ENCODE data around the gene SFXN5. TPM values are rescaled to one million over a fixed set of nuclear protein-coding genes. Genes with fewer than 3 reads are reported as not detected.
"Not testable (repeated sequence)": the region's sequence is repeated elsewhere in the genome, so short reads cannot be mapped to it uniquely, and the experiment has no call there.

SFXN5 gene
- total RNA-seq, 1 donor from 2014 or later = 14.9 TPM

DNA sequence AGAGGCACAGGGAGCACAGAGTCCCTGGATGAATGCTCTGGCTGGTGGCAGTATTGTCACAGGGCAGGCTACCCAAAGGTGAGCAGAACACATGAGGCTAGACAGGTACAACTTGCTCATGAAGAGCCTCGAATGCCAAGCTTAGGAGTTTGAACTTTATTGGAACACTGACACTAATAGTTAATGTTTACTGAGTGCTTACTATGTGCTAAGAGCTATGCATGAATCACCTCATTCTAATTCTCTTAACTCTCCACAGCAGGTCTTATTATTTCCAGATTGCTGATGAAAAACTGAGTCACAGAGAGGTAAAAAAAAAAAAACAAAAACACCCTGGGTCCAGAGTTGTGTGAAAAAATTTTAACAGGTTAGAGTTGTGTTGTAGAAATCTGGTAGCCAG is 160.3 kb downstream of the SFXN5 start:
- no peak overlapping the region for H3K4me2 ChIP-seq (ENCODE audit: low read length)
- no peak overlapping the region for H3K4me3 ChIP-seq (ENCODE audit: insufficient read depth, low read depth, low read length)
- Mint-ChIP-seq H3K9me3 (ENCODE audit: unreplicated experiment) (peaks cover 9% of the 10 kb centered on the region), H3K4me1 (ENCODE audit: low read depth, unreplicated experiment) (no peaks in the 10 kb centered on the region), H3K36me3 (ENCODE audit: low read depth, unreplicated experiment) (no peaks in the 10 kb centered on the region), H3K4me3 (ENCODE audit: unreplicated experiment) (no peak overlapping the region), H3K27me3 (ENCODE audit: low read depth, unreplicated experiment) (peaks cover 80% of the 10 kb centered on the region), H3K27ac (ENCODE audit: unreplicated experiment) (no peak overlapping the region)
- H3K4me1 ChIP-seq (ENCODE audit: insufficient read depth, low read length) = no peaks in the 10 kb centered on the region
- no peaks in the 10 kb centered on the region for H3K9me3 ChIP-seq (ENCODE audit: insufficient read depth, low read depth, low read length)
- H2AFZ ChIP-seq (ENCODE audit: low read depth, low read length) = no peak overlapping the region
- peaks cover 77% of the 10 kb centered on the region for H3K27me3 ChIP-seq (ENCODE audit: insufficient read depth, low read length)
- peaks cover 17% of the 10 kb centered on the region for H4K20me1 ChIP-seq (ENCODE audit: insufficient read depth, low read length)
- no peak overlapping the region for H3K27ac ChIP-seq (ENCODE audit: low read depth, low read length)
- no peak for FAIRE-seq
- no peak overlapping the region for H3K9ac ChIP-seq (ENCODE audit: low read length)
- TF ChIP-seq, protein P1, sequence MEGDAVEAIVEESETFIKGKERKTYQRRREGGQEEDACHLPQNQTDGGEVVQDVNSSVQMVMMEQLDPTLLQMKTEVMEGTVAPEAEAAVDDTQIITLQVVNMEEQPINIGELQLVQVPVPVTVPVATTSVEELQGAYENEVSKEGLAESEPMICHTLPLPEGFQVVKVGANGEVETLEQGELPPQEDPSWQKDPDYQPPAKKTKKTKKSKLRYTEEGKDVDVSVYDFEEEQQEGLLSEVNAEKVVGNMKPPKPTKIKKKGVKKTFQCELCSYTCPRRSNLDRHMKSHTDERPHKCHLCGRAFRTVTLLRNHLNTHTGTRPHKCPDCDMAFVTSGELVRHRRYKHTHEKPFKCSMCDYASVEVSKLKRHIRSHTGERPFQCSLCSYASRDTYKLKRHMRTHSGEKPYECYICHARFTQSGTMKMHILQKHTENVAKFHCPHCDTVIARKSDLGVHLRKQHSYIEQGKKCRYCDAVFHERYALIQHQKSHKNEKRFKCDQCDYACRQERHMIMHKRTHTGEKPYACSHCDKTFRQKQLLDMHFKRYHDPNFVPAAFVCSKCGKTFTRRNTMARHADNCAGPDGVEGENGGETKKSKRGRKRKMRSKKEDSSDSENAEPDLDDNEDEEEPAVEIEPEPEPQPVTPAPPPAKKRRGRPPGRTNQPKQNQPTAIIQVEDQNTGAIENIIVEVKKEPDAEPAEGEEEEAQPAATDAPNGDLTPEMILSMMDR (IDR thresholded peaks at IDR 0.05; ENCODE audit: insufficient read depth, low read depth, low read length) = no peak
- TF ChIP-seq EZH2 (IDR thresholded peaks at IDR 0.05; ENCODE audit: insufficient read depth, low read length) = no peak
- no peaks in the 10 kb centered on the region for H3K36me3 ChIP-seq (ENCODE audit: insufficient read depth, low read length)
- no peaks in the 10 kb centered on the region for H3K79me2 ChIP-seq (ENCODE audit: insufficient read depth, low read length)
- DNase-seq (ENCODE audit: low read depth) = no peak

DNA sequence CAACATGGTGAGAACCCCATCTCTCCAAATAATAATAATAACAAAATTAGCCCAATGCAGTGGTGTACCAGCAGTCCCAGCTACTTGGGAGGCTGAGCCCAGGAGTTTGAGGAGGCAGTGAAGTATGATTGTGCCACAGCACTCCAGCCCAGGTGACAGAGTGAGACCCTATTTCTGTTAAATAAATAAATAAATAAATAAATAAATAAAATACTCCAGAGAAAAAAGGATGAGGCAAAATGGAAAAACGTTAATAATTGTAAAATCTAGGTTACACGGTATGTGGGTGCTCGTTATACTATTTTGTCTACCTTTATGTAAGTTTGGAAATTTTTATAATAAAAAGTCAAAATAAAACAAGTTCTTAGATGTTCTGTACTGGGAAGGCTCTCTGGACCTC is 162.8 kb downstream of the SFXN5 start:
- H3K9me3 Mint-ChIP-seq (ENCODE audit: unreplicated experiment) = no peaks in the 10 kb centered on the region
- Histone ChIP-seq H3K4me1 (ENCODE audit: insufficient read depth, low read length) (no peaks in the 10 kb centered on the region), H3K4me3 (ENCODE audit: insufficient read depth, low read depth, low read length) (no peak overlapping the region), H3K36me3 (ENCODE audit: insufficient read depth, low read length) (no peaks in the 10 kb centered on the region), H2AFZ (ENCODE audit: low read depth, low read length) (no peak overlapping the region), H3K9ac (ENCODE audit: low read length) (no peak overlapping the region), H3K9me3 (ENCODE audit: insufficient read depth, low read depth, low read length) (no peaks in the 10 kb centered on the region), H3K4me2 (ENCODE audit: low read length) (no peak overlapping the region), H3K27ac (ENCODE audit: low read depth, low read length) (no peak overlapping the region), H3K27me3 (ENCODE audit: insufficient read depth, low read length) (peaks cover 75% of the 10 kb centered on the region), H3K79me2 (ENCODE audit: insufficient read depth, low read length) (no peaks in the 10 kb centered on the region), H4K20me1 (ENCODE audit: insufficient read depth, low read length) (no peaks in the 10 kb centered on the region)
- FAIRE-seq = no peak
- DNase-seq (ENCODE audit: low read depth) = no peak
- H3K4me1 Mint-ChIP-seq (ENCODE audit: low read depth, unreplicated experiment) = no peaks in the 10 kb centered on the region
- no peak overlapping the region for H3K4me3 Mint-ChIP-seq (ENCODE audit: unreplicated experiment)
- no peak overlapping the region for H3K27ac Mint-ChIP-seq (ENCODE audit: unreplicated experiment)
- no peaks in the 10 kb centered on the region for H3K36me3 Mint-ChIP-seq (ENCODE audit: low read depth, unreplicated experiment)
- peaks cover 67% of the 10 kb centered on the region for H3K27me3 Mint-ChIP-seq (ENCODE audit: low read depth, unreplicated experiment)
- TF ChIP-seq, protein P1 (IDR thresholded peaks at IDR 0.05; ENCODE audit: insufficient read depth, low read depth, low read length) = no peak
- no peak for TF ChIP-seq EZH2 (IDR thresholded peaks at IDR 0.05; ENCODE audit: insufficient read depth, low read length)

DNA sequence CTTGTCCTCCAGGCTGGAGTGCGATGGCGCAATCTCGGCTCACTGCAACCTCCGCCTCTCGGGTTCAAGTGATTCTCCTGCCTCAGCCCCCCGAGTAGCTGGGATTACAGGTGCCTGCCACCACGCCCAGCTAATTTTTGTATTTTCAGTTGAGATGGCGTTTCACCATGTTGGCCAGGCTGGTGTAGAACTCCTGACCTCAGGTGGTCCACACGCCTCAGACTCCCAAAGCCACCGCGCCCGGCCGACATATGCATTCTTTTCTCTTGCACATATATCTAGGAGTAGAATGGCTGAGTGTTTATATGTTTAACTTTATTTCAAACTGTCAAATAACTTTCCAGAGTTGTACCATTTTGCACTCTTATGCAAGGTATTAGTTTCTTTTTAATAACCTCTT is 164.1 kb downstream of the SFXN5 start:
- H3K4me1 ChIP-seq (ENCODE audit: insufficient read depth, low read length); H3K27ac Mint-ChIP-seq (ENCODE audit: unreplicated experiment); H3K36me3 ChIP-seq (ENCODE audit: insufficient read depth, low read length); H3K9ac ChIP-seq (ENCODE audit: low read length); H2AFZ ChIP-seq (ENCODE audit: low read depth, low read length); H3K79me2 ChIP-seq (ENCODE audit: insufficient read depth, low read length); H3K4me1 Mint-ChIP-seq (ENCODE audit: low read depth, unreplicated experiment); H3K4me3 Mint-ChIP-seq (ENCODE audit: unreplicated experiment); FAIRE-seq; H3K9me3 ChIP-seq (ENCODE audit: insufficient read depth, low read depth, low read length); H3K4me2 ChIP-seq (ENCODE audit: low read length); H3K4me3 ChIP-seq (ENCODE audit: insufficient read depth, low read depth, low read length); H3K27ac ChIP-seq (ENCODE audit: low read depth, low read length); DNase-seq (ENCODE audit: low read depth); H3K9me3 Mint-ChIP-seq (ENCODE audit: unreplicated experiment); H3K36me3 Mint-ChIP-seq (ENCODE audit: low read depth, unreplicated experiment); H4K20me1 ChIP-seq (ENCODE audit: insufficient read depth, low read length): not testable (repeated sequence)
- peaks cover 74% of the 10 kb centered on the region for H3K27me3 ChIP-seq (ENCODE audit: insufficient read depth, low read length)
- H3K27me3 Mint-ChIP-seq (ENCODE audit: low read depth, unreplicated experiment) = peaks cover 67% of the 10 kb centered on the region
